Activated gamma-delta T cell (primary cell): Measurements from ENCODE around the gene CREG2.

Experiments used
- DNase-seq: peaks from one replicate; lab custom pipeline; 2025; lab: John Stamatoyannopoulos, UW
- total RNA-seq, 2 donors: gene quantifications; one replicate each; lab custom pipeline; 2026; lab: John Stamatoyannopoulos, UW

Gene CREG2, protein sequence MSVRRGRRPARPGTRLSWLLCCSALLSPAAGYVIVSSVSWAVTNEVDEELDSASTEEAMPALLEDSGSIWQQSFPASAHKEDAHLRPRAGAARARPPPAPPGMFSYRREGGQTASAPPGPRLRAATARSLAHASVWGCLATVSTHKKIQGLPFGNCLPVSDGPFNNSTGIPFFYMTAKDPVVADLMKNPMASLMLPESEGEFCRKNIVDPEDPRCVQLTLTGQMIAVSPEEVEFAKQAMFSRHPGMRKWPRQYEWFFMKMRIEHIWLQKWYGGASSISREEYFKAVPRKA
- 0 to 0.26 reads per million in 2 donors for total RNA-seq

GRCh38 chr2:101387151-101387834 lies at the start of gene CREG2:
CREG2 (minus strand) TSS chr2:101387503; CDS start chr2:101387457, 46 bp downstream.
- peak; percentile 29 for DNase-seq

DNA sequence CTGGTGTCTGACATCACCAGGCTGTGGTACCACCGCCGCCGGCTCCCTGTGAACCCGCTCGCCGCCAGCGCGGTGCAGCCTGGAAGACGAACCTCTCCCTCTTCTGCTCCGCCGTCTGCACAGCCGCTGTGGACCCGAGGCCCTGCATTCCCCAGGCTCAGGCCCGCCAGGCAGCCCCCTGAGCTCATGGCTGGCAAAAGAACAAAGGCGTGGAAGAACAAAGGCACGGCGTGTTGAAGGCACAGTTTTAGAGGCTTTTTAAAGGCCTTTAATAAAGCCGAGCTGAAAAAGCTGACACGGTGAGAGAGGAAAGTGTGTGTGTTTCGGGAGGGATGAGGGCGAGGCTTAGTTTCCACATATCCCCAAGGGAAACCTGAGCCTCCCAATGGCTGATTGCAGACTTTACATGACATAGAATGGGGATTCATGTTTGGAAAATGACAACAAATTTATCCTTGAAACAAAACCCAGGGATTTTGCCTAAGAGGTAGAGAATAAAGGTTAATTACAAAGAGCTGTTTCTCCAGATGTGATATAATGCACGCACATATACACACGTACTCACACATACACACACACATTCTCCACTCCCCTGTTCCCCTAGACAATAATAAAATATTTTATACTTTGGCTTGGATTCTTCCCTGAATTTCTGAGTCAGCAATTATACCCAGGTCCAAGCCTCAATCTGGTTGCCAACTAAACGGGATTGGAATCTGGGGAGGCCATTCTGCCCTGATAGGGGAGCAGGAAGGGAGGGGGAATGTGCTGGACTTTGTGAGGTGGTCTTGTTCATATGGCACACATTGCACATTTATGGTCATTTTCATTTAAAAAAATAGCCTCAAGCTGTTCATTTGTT lies 47.9 kb upstream of the CREG2 start:
- DNase-seq: no peak

GRCh38 chr2:101433465-101433864 lies 46.2 kb upstream of the CREG2 start:
- DNase-seq: no peak

GRCh38 chr2:101432411-101433181 lies 45.3 kb upstream of the CREG2 start:
- DNase-seq: no peak

GRCh38 chr2:101431486-101431885 lies 44.2 kb upstream of the CREG2 start:
- no peak for DNase-seq

GRCh38 chr2:101430156-101430555 lies 42.9 kb upstream of the CREG2 start:
- DNase-seq: no peak

DNA sequence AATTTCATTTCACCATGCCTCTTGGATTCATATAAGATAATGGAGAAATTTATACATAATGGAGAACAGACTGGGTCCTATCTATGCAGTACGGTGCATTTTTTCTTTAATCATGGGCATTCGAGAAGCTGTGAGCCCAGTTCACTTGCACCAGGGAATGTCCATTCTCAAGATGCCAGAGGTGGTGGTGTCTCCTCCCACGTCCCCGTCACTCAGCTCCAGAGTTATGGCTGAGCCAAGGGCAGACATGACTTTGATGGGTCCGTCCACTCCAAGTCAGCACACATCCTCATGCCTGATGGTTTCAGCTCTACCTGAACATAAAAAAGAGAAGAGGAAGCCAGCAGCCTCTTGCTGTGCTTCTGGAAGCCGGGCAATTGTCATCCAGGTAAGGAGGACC lies 42.1 kb upstream of the CREG2 start:
- DNase-seq: no peak

- DNase-seq: no peak
Observed at GRCh38 chr2:101428422-101429176, 41.3 kb upstream of the CREG2 start.

- no peak for DNase-seq
Observed at GRCh38 chr2:101427743-101428142, 40.4 kb upstream of the CREG2 start.

DNA sequence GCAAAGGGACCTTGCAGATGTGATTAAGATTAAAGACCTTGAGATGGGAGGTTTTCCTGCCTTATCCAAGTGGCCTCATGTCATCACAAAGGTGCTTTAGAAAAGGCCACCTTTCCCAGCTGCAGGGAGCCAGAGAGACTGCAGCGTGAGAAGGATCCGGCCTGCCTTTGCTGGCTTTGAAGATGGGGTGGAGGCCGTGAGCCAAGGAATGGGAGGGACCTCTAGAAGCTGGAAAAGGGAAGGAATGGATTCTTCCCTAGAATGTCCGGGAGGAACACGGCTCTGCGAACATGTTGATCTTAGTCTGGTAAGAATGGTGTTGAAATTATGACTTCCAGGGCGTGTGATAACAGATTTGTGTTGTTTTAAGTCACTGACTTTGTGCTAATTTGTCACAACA lies 39.9 kb upstream of the CREG2 start:
- DNase-seq: no peak

- no peak for DNase-seq
Observed at GRCh38 chr2:101426822-101427221, 39.5 kb upstream of the CREG2 start.

DNA sequence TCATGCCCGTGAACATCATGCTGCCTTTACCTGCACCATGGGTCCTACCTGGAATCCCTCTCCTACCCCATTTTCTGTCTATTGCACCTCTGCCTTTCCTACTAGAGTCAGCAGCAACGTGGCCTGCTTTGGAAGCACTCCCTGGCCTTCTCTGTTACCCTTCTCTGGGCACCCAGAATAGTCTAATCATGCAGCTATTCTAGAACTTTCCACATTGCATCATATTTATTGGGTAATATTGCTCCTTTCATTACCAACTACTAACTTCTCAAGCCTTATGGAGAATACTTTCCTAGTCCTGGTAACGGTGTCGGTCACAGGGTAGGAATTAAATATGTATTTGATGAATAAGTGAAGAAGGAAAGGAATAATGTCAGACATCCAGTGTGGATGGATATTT lies 33.3 kb upstream of the CREG2 start:
- no peak for DNase-seq

DNA sequence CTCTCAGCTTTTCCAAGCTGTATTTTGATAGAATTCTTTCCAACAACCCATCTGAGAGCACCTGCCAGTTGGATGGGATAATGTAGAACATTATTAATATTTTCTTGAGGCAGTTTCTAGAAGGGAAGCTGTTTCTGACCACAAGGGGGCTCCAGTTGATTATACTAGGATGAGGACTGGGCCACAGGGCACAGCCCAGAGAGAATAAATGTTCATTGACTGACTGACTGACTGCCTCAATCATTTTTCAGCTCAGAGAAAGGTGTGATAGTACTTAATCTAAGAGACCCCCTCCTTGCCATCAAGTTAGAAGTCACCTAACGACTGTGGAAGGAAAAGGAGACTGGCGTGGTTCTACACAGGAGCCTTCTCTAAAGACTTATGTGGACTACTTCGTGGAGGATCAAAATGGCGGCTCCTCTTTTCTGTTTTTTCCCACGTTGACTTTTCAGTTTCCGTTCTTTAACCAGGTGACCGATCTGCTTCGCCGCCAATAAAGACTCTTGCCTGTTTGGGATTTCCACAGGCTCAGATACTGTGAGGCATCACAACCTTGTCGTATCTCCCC lies 31.9 kb upstream of the CREG2 start:
- no peak for DNase-seq

DNA sequence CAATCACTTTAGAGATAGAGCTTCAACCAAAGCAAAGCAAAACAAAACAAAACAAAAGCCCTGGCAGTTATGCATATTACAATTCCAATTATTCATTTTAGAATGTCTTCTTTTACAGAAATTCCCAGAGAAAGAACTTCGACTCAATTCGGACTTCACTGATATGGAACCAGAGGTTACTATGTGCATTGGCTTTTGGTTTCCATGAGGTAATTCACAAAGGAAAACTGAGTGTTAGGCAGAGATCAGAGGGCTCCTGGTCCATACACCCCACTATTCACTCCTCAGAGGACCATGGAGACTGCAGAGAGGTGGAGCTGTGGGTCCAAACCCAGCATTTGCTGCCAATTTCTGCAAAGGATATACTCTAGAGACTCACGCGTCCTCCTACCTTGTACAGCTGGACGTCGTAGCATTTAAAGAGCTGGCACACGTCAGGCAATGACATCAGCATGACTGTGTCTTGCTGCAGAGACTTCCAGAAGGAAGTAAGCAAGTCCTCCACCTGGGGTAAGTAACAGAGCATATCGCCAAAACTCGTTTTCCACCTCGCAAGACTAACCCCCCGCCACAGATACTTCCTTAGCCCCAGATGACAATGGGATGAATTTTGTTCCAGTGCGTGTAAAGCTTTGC lies 31.3 kb upstream of the CREG2 start:
- DNase-seq: no peak

DNA sequence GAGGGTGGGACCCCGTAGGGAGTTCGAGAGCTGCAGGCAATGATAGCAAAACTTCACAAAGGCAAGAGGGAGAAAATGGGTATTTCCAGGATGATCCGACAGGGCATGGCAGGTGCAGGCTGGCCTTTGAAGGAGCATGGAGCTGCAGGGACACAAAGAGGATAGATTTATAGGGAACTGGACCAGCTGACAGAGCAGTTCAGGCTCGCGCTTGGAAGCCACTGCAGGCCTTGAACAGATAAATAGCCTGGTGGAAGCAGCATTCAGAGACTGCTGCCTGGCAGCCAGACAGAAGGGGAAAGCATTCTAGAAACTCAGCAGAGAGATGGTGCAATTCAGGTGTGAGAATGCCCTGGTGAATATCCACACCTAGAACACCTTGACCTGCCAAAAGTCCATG lies 29.3 kb upstream of the CREG2 start:
- DNase-seq: no peak

DNA sequence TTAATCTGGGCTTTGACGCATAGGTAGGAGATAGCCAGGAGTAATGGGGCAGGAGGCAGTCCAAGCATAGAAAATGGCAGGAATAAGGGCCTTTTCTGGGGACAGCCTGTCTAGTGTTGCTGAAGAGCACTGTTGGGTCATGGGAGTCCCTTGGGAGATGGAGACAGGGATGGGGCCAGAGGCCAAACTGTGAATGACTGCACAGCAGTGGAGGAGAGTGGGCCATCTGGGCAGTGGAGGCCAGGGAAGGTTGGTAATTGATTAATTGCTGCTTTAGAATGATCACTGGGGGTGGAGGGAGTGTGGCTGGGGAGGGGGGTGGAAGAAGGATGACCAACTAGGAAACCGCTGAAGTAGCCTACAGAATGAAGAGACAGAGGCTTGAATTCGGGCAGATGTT lies 28.6 kb upstream of the CREG2 start:
- no peak for DNase-seq

GRCh38 chr2:101415220-101415619 lies 27.9 kb upstream of the CREG2 start:
- no peak for DNase-seq

- no peak for DNase-seq
Observed at GRCh38 chr2:101412092-101412694, 24.9 kb upstream of the CREG2 start.

GRCh38 chr2:101410746-101411145 lies 23.4 kb upstream of the CREG2 start:
- DNase-seq: no peak

DNA sequence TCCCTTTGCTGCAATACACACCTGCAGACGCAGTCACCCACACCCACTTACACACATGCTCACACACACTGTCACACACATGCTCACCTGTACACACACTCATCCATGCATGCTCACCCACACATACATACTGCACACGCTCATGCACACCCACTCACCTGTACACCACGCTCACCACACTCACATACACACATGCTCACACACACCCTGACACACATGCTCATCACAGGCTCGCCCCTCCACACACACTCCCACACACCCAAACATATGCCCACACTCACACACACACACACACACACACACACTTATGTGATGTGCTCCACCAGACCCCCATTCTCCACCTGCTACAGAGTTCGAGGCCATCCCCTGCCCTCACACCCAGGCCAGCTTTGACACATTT lies 22.8 kb upstream of the CREG2 start:
- no peak for DNase-seq
